GM12878 (cell line): ENCODE results near the gene FBXL19. TPM values are rescaled to one million over a fixed set of nuclear protein-coding genes. Genes with fewer than 3 reads are reported as not detected.
A peak's percentile ranks its signal among the peaks of the same experiment; 100 is the strongest.

Experiments
- ATAC-seq: fragments of 200-7000 bp; cut with Tn5 transposase; 3 replicates; pipeline ENCODE4 v1.9.1; 2020; ENCODE audit warnings: mild to moderate bottlenecking, moderate library complexity
- BruUV-seq: library from RNA; stranded (reverse); fragments of 400-500 nt; replicated peaks from 2 replicates; lab custom pipeline; 2021; lab: Mats Ljungman, UMichigan
- CTCF ChIA-PET: fragments of 300-600 bp; sonication (Branson Sonifier 250); formaldehyde crosslinking; extraction: SDS; loops from one replicate; lab custom pipeline; 2021; ENCODE audit warnings: inconsistent platforms; lab: Yijun Ruan, JAX
- POLR2A ChIA-PET: fragments of 350-600 bp; formaldehyde crosslinking; extraction: SDS; loops from one replicate; lab custom pipeline; 2021; ENCODE audit warnings: inconsistent platforms; lab: Charles Lee
- RAD21 ChIA-PET: fragments of 300-600 bp; sonication (Branson Sonifier 250); formaldehyde crosslinking; loops from one replicate; lab custom pipeline; 2023; ENCODE audit warnings: antibody characterized with exemption; ENCODE audit not compliant: unreplicated experiment; lab: Charles Lee
- SMC1A ChIA-PET: fragments of 300-600 bp; sonication (Branson Sonifier 250); formaldehyde crosslinking; loops from one replicate; lab custom pipeline; 2023; ENCODE audit not compliant: unreplicated experiment, uncharacterized antibody; lab: Charles Lee
- DNase-seq: peaks from one replicate; pipeline ENCODE4 v3.0.0-alpha.2; 2011; ENCODE audit warnings: low read depth, low spot score
- FAIRE-seq: peaks from 3 replicates; lab custom pipeline; 2011; peaks lifted over from hg19 to GRCh38; lab: Jason Lieb, UNC
- H2AFZ ChIP-seq: 2 replicates; pipeline ENCODE4 v1.6.0; 2011; ENCODE audit warnings: low read depth, low read length, control low read depth; ENCODE audit not compliant: control insufficient read depth
- H3K27ac ChIP-seq: 2 replicates; pipeline ENCODE4 v1.5.1; 2011; ENCODE audit warnings: control low read depth; ENCODE audit not compliant: control insufficient read depth, insufficient read depth
- H3K27me3 ChIP-seq, 2 experiments: replicated peaks in 1 of 2; 2 replicates each; pipeline versions ENCODE4 v1.6.0 to v1.6.1; 2011; ENCODE audit warnings: low read length in 1 of 2; ENCODE audit not compliant: control insufficient read depth in 2 of 2, insufficient read depth in 2 of 2
- H3K36me3 ChIP-seq, 2 experiments: 2 replicates each; pipeline ENCODE4 v1.5.1; 2011; ENCODE audit warnings: low read length in 1 of 2; ENCODE audit not compliant: control insufficient read depth in 2 of 2, insufficient read depth in 2 of 2
- H3K4me1 ChIP-seq: 2 replicates; pipeline ENCODE4 v1.6.1; 2011; ENCODE audit warnings: mild to moderate bottlenecking, low read length, moderate library complexity, mixed read lengths; ENCODE audit not compliant: control insufficient read depth, insufficient read depth
- H3K4me2 ChIP-seq: 2 replicates; pipeline ENCODE4 v1.6.0; 2011; ENCODE audit warnings: control low read depth; ENCODE audit not compliant: control insufficient read depth, insufficient read depth
- H3K4me3 ChIP-seq: fragments of 200-600 bp; sonication (generic); 2 replicates; pipeline ENCODE4 v1.5.1; 2016
- H3K79me2 ChIP-seq: 2 replicates; pipeline ENCODE4 v1.6.0; 2011; ENCODE audit warnings: low read length; ENCODE audit not compliant: control insufficient read depth, insufficient read depth
- H3K9ac ChIP-seq: 2 replicates; pipeline ENCODE4 v1.8.0; 2011; ENCODE audit warnings: low read length, control low read depth, mixed read lengths; ENCODE audit not compliant: control insufficient read depth, insufficient read depth
- H3K9me3 ChIP-seq: replicated peaks from 3 replicates; pipeline ENCODE4 v1.5.1; 2011; ENCODE audit warnings: mild to moderate bottlenecking, low read length; ENCODE audit not compliant: control insufficient read depth, insufficient read depth
- H4K20me1 ChIP-seq: 2 replicates; pipeline ENCODE4 v1.6.0; 2011; ENCODE audit not compliant: control insufficient read depth, insufficient read depth
- BHLHE40 ChIP-seq, 2 experiments: fragments of 450-650 bp in 1 of 2; IDR thresholded peaks; 2 replicates each; pipeline ENCODE4 v1.6.1; 2011 to 2017; ENCODE audit warnings: low read depth in 2 of 2, borderline replicate concordance in 1 of 2, improper control_type of control experiment in 1 of 2, low read length in 1 of 2, mild to moderate bottlenecking in 1 of 2
- CBFB ChIP-seq: IDR thresholded peaks from 2 replicates; pipeline ENCODE4 v1.6.1; 2016; ENCODE audit warnings: antibody characterized with exemption, low read depth
- E4F1 ChIP-seq: fragments of 450-650 bp; IDR thresholded peaks from 2 replicates; pipeline ENCODE4 v1.6.1; 2018; ENCODE audit warnings: borderline replicate concordance, mild to moderate bottlenecking; ENCODE audit not compliant: partially characterized antibody
- EZH2 ChIP-seq: IDR thresholded peaks from 2 replicates; pipeline ENCODE4 v1.6.1; 2012; ENCODE audit warnings: low read depth, mild to moderate bottlenecking, control low read depth, inconsistent platforms, low read length, borderline replicate concordance; ENCODE audit not compliant: control insufficient read depth
- FOS ChIP-seq: IDR thresholded peaks from 3 replicates; pipeline ENCODE4 v1.6.1; 2011; ENCODE audit warnings: borderline replicate concordance; ENCODE audit not compliant: insufficient read length; ENCODE audit errors: extremely low read depth
- GATAD2B ChIP-seq: fragments of 450-650 bp; conservative IDR thresholded peaks from 2 replicates; pipeline ENCODE4 v1.6.1; 2017; ENCODE audit warnings: low read depth, mild to moderate bottlenecking, moderate library complexity
- IKZF2 ChIP-seq, 2 experiments: fragments of 450-650 bp; IDR thresholded peaks; 2 replicates each; pipeline ENCODE4 v1.6.1; 2017; ENCODE audit warnings: mild to moderate bottlenecking in 2 of 2, moderate library complexity in 2 of 2
- NBN ChIP-seq: fragments of 450-650 bp; IDR thresholded peaks from 2 replicates; pipeline ENCODE4 v1.6.1; 2016
- NR2C1 ChIP-seq: fragments of 450-650 bp; IDR thresholded peaks from 2 replicates; pipeline ENCODE4 v1.6.1; 2017; ENCODE audit warnings: antibody characterized with exemption, mild to moderate bottlenecking, moderate library complexity
- PML ChIP-seq: IDR thresholded peaks from 2 replicates; pipeline ENCODE4 v1.6.1; 2012; ENCODE audit warnings: low read length, inconsistent platforms
- POU2F2 ChIP-seq: IDR thresholded peaks from 3 replicates; pipeline ENCODE4 v1.6.1; 2011; ENCODE audit warnings: low read depth, mild to moderate bottlenecking, low read length, borderline replicate concordance
- RB1 ChIP-seq: fragments of 450-650 bp; formaldehyde crosslinking; IDR thresholded peaks from 2 replicates; pipeline ENCODE4 v1.6.1; 2017; ENCODE audit warnings: mild to moderate bottlenecking, borderline replicate concordance
- RCOR1 ChIP-seq: conservative IDR thresholded peaks from 2 replicates; pipeline ENCODE4 v1.6.1; 2012; ENCODE audit warnings: low read depth, low read length, improper control_type of control experiment
- RELA ChIP-seq: fragments of 450-650 bp; IDR thresholded peaks from 2 replicates; pipeline ENCODE4 v1.8.0; 2014; ENCODE audit warnings: borderline replicate concordance; ENCODE audit not compliant: partially characterized antibody
- SMC3 ChIP-seq: IDR thresholded peaks from 2 replicates; pipeline ENCODE4 v1.6.1; 2011; ENCODE audit warnings: low read length, improper control_type of control experiment, borderline replicate concordance
- SP1 ChIP-seq: IDR thresholded peaks from one replicate; pipeline ENCODE4 v1.6.1; 2011; ENCODE audit warnings: low read depth, low read length
- SUZ12 ChIP-seq: fragments of 200-600 bp; sonication (generic); IDR thresholded peaks from one replicate; pipeline ENCODE4 v1.6.1; 2018; ENCODE audit warnings: antibody characterized with exemption, mild to moderate bottlenecking; ENCODE audit not compliant: unreplicated experiment
- TBL1XR1 ChIP-seq: IDR thresholded peaks from 2 replicates; pipeline ENCODE4 v1.6.1; 2012; ENCODE audit warnings: low read depth, low read length, improper control_type of control experiment
- YBX1 ChIP-seq: fragments of 450-650 bp; IDR thresholded peaks from 2 replicates; pipeline ENCODE4 v1.6.1; 2016; ENCODE audit warnings: antibody characterized with exemption
- YY1 ChIP-seq: IDR thresholded peaks from 2 replicates; pipeline ENCODE4 v1.6.1; 2011; ENCODE audit warnings: low read depth, mild to moderate bottlenecking, low read length
- ZNF207 ChIP-seq: fragments of 450-650 bp; IDR thresholded peaks from 2 replicates; pipeline ENCODE4 v1.6.1; 2014; ENCODE audit warnings: antibody characterized with exemption, mild to moderate bottlenecking, borderline replicate concordance
- whole genome bisulfite sequencing: methylation state at CpG from one replicate; pipeline ENCODE4 v1.1.6; 2016; ENCODE audit warnings: low lambda C conversion rate; ENCODE audit not compliant: insufficient replicate concordance, insufficient coverage; ENCODE audit errors: missing lambda C conversion rate; 5-methylcytosine and 5-hydroxymethylcytosine counted together
- in situ Hi-C: fragments of 300-500 bp; cut with MboI; formaldehyde crosslinking; loops from 9 replicates; pipeline ENCODE4 v1.14.3; 2018; ENCODE audit warnings: mixed read lengths
- intact Hi-C: fragments of 100-400 bp; cut with micrococcal nuclease; formaldehyde crosslinking; loops from one replicate; pipeline ENCODE4 v1.14.2; 2022; ENCODE audit not compliant: unreplicated experiment
- polyA plus RNA-seq, 11 experiments: library from polyadenylated mRNA; depleted of rRNA in 4 of 11; unstranded in 6 of 11; stranded (reverse) in 5 of 11; fragments of >200 nt; fragmentation: Nextera tagmentation in 4 of 11; fragmentation: Illumina TruSeq in 1 of 11; extraction: Ambion mirVana in 4 of 11; extraction: Trizol in 1 of 11; gene quantifications; 1 replicate in 1 of 11; 2 replicates in 10 of 11; pipeline versions ENCODE4 v1.2.1 to v1.2.3, GENCODE V29; 2011 to 2016; ENCODE audit warnings: inconsistent platforms in 2 of 11, missing spikeins in 2 of 11, low read depth in 1 of 11
- total RNA-seq, 4 experiments: library from RNA; depleted of rRNA in 3 of 4; stranded (reverse); fragments of >200 nt in 3 of 4; fragmentation: Illumina TruSeq in 1 of 4; extraction: Trizol in 1 of 4; gene quantifications; 2 replicates each; pipeline versions ENCODE4 v1.2.1 to v1.2.3, GENCODE V29; 2013 to 2021
- TF ChIP-seq, protein P1 (sequence below): IDR thresholded peaks from 2 replicates; pipeline ENCODE4 v1.6.1; 2012; ENCODE audit warnings: low read depth, low read length, improper control_type of control experiment

FBXL19 gene
- total and polyA plus RNA-seq, 10 of the 15 experiments (the other 5 are each of a cell fraction or from before 2014, with no cell fraction given): 0.02 to 32.1 (median 6.8) TPM; not detected in 1

DNA sequence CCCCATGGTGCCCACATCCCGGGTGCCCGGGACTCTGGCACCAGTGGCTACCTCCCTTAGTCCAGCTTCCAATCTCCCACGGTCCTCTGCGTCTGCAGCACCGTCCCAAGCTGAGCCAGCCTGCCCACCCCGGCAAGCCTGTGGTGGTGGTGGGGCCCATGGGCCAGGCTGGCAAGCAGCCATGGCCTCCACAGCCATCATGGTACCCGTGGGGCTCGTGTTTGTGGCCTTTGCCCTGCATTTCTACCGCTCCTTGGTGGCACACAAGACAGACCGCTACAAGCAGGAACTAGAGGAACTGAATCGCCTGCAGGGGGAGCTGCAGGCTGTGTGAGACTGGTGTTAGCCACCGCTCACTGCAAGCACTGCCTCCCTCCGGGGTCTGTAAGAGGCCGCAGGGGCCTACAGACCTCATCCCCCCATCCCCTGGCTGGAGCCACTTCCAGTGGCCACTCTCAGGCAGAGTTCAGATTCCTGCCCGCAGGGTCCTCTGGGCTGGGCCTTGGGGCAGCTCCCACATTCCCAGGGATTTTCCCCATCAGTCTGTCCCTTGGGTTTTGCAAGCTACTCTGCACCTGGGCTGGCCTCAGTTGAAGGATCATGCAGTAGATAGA lies 30.2 kb downstream of the FBXL19 start:
- Histone ChIP-seq H2AFZ (no peak overlapping the region), H3K27me3 (no peaks in the 10 kb centered on the region), H4K20me1 (no peaks in the 10 kb centered on the region), H3K4me3 (no peak overlapping the region), H3K9ac (no peak overlapping the region), H3K36me3 (0 out of 4 replicates have a peak, but pooled peaks cover 0 to 8% of the 10 kb centered on the region in 2 experiments), H3K4me2 (no peak overlapping the region), H3K27ac (no peak overlapping the region), H3K9me3 (no peaks in the 10 kb centered on the region), H3K4me1 (peaks cover 16% of the 10 kb centered on the region), H3K79me2 (peaks cover 23% of the 10 kb centered on the region)
- FAIRE-seq (peak; percentile 64), DNase-seq (no peak), ATAC-seq (peak; percentile 57)
- intact Hi-C loops: loop anchor here (1.0 to 10.0 kb wide), 4 partner anchors 141 to 921 kb away; partner anchors contain the start of genes VKORC1 and ZNF267
- in situ Hi-C loops: loop anchor here (10.0 kb wide), 2 partner anchors 761 to 921 kb away; partner anchors contain the start of gene ZNF267
- CTCF ChIA-PET: interaction anchor here (0.6 to 3.6 kb wide), 36 partner anchors 9 to 918 kb away, joined by 3 to 37 read pairs (median 4); partner anchors contain the start of genes HSD3B7, VKORC1, ZNF646 and ZNF668
- BruUV-seq: no TSS peak
- RAD21 ChIA-PET: interaction anchor here (0.5 to 2.5 kb wide), 11 partner anchors 11 to 507 kb away, joined by 3 to 17 read pairs (median 4); partner anchors contain the start of genes ZNF646 and ZNF668
- POLR2A ChIA-PET: interaction anchor here (0.5 to 0.8 kb wide), 4 partner anchors 28 to 915 kb away, joined by 3 to 4 read pairs (median 4); no protein-coding TSS in a partner anchor
- WGBS: 38% methylated on average over 15 of the region's 15 CpGs
- SMC1A ChIA-PET: interaction anchor here (0.7 to 2.5 kb wide), 12 partner anchors 12 to 507 kb away, joined by 3 to 12 read pairs (median 5); partner anchors contain the start of genes HSD3B7, ZNF646 and ZNF668
- no peak for TF ChIP-seq RELA
- TF ChIP-seq FOS: no peak
- TF ChIP-seq EZH2: no peak
- TF ChIP-seq SUZ12: no peak
- no peak for TF ChIP-seq RB1
- no peak for TF ChIP-seq E4F1
- TF ChIP-seq RCOR1: no peak
- peak; percentile 69 for TF ChIP-seq YY1
- TF ChIP-seq SMC3: peak; percentile 48
- TF ChIP-seq BHLHE40 (IDR thresholded peaks at IDR 0.05; ENCODE audit: borderline replicate concordance in 1 of 2, low read depth in 2 of 2, low read length in 1 of 2): 0 out of 4 replicates have a peak, but pooled peaks of 1 of the 2 experiments have one; percentile 7
- TF ChIP-seq SP1: no peak
- no peak for TF ChIP-seq NR2C1
- TF ChIP-seq ZNF207: no peak
- TF ChIP-seq, protein P1, sequence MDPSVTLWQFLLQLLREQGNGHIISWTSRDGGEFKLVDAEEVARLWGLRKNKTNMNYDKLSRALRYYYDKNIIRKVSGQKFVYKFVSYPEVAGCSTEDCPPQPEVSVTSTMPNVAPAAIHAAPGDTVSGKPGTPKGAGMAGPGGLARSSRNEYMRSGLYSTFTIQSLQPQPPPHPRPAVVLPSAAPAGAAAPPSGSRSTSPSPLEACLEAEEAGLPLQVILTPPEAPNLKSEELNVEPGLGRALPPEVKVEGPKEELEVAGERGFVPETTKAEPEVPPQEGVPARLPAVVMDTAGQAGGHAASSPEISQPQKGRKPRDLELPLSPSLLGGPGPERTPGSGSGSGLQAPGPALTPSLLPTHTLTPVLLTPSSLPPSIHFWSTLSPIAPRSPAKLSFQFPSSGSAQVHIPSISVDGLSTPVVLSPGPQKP: no peak
- TF ChIP-seq PML: no peak
- no peak for TF ChIP-seq YBX1
- no peak for TF ChIP-seq GATAD2B
- no peak for TF ChIP-seq CBFB
- peak; percentile 61; the same call in 1 of the 2 replicates for TF ChIP-seq NBN
- TF ChIP-seq TBL1XR1: no peak
- no peak for TF ChIP-seq POU2F2
- peak; percentile 18 to 25; a peak in 2 of 4 replicates for TF ChIP-seq IKZF2 (IDR thresholded peaks at IDR 0.05)
